GM21515 (cell line): ENCODE measurements around the gene RNF212B.
"Not testable (repeated sequence)": the region's sequence is repeated elsewhere in the genome, so short reads cannot be mapped to it uniquely, and the experiment has no call there.

Source experiments
- ATAC-seq: cut with Tn5 transposase; IDR thresholded peaks from one replicate; pipeline ENCODE4 v1.9.1; 2021; ENCODE audit not compliant: unreplicated experiment

The RNF212B gene

DNA sequence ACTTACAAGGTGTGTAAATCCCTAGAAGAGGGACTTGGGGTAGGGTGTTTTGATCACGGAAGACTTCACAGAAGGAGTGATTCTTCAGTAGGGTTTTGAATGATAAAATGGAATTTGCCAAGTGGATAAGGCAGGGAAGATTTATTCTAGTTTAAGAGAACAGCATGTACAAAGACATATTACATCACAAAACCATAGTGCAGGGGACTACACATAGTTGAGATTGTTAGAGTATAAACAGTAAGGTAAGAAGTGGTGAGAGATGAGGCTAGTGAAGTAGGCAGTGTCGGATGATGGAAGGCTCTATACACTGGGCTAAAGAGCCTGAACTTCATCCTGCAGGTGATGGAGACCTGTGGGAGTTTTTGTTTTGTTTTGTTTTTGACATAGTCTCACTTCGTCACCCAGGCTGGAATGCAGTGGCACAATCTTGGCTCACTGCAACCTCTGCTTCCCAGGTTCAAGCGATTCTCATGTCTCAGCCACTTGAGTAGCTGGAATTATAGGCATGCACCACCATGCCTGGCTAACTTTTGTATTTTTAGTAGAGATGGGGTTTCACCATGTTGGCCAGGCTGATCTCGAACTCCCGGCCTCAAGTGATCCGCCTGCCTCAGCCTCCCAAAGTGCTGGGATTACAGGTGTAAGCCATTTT lies 3.5 kb downstream of the RNF212B start:
- not testable (repeated sequence) for ATAC-seq

DNA sequence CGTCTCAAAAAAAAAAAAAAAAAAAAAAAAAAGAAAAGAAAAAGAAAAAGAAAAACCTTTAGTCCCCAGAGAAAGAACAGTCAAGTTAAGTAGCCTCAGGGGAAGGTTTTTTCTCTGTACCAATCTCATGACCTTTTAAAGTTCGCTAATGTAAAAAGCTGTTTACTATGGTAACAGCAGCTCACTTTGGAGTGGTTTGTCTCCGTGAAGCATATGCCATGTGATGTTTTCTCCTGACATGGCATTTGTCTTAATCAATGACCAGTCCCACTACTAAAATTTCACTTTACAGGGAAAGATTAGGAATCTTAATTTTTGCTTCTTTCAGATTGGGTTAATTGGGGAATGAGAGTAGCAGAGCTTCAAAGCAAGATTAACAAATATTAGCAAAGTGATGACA lies 4.3 kb downstream of the RNF212B start:
- no peak for ATAC-seq

DNA sequence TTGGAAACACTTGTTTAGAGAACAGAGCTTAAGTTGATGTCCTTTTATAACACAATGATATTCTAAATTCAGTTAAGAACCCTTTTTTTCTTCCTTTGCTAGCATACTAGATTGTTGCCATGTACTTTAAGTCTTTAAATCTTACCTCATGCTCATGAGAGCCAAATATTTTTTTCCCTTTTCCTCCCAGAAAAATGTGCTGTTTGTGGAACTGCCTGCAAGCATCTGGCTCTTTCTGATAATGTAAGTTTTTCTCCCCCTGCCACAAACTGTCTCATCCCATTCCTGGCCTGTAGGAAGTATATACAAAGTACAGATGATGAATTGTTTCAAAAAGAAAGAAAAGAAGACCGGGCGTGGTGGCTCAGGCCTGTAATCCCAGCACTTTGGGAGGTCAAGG lies 5.3 kb downstream of the RNF212B start:
- ATAC-seq = no peak

DNA sequence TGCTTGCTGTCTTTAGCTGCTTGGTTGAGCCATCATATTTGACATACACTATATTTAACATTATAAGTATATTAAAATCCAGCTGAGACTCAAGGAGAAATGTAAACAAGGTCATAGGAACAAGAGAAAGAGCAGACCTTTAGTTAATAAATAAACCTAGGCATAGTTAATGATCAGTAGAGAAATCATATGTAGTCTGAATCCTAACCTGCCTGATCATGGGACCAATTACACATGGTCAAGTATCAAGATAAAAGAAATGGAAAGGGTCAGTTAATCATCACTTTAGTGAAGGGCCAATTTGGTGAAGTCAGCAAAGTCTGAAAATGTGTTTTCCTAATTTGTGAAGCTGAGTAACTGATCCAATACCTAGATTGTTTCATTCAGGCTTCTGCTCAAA lies 7.5 kb downstream of the RNF212B start:
- no peak for ATAC-seq

DNA sequence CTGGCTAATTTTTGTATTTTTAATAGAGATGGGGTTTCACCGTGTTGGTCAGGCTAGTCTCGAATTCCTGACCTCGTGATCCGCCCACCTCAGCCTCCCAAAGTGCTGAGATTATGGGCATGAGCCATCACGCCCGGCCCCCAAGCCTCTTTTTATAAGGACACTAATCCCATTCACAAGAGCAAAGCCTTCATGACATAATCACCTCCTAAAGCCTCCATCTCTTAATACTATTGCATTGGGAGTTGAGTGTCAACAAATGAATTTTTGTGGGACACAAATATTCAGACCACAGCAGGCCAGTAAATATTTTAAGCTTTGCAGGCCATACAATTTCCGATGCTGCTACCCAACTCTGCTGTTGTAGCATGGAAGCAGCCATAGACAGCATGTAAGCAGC lies 10.9 kb downstream of the RNF212B start:
- ATAC-seq = no peak

DNA sequence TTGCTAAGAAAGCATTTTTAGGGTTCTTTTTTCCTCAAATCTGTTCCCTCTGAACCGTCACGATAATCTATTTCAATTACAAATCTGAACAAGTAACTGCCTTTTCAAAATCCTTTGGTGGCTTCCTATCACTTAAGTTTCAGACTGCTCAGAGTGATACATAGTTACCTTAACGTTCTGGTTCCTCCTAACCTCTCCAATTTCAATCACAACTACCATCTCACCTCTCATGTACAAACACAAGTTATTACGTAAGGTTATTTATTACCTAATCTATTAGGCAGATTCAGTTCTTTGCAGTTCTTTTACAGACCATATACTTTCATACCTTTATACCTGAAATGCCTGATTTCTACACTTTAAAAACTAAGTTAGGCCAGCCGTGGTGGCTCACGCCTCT lies 12.1 kb downstream of the RNF212B start:
- ATAC-seq = no peak

DNA sequence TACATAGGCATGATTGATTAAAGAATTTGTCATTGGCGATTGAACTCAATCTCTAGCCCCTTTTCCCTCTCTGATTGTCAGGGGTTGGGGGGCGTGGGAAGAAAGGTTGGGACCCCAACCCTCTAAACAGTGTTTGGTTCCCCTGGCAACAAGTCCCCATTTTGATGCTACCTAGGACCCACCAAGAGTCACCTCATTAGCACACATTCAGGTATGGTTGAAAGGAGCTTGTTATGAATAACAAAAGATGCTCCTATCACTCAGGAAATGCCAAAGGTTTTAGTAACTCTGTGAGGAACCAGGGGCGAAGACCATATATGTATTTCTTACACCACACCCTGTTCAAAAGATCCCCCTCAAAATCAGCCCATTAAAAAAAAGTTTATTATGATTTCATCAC lies 14.3 kb downstream of the RNF212B start:
- no peak for ATAC-seq

DNA sequence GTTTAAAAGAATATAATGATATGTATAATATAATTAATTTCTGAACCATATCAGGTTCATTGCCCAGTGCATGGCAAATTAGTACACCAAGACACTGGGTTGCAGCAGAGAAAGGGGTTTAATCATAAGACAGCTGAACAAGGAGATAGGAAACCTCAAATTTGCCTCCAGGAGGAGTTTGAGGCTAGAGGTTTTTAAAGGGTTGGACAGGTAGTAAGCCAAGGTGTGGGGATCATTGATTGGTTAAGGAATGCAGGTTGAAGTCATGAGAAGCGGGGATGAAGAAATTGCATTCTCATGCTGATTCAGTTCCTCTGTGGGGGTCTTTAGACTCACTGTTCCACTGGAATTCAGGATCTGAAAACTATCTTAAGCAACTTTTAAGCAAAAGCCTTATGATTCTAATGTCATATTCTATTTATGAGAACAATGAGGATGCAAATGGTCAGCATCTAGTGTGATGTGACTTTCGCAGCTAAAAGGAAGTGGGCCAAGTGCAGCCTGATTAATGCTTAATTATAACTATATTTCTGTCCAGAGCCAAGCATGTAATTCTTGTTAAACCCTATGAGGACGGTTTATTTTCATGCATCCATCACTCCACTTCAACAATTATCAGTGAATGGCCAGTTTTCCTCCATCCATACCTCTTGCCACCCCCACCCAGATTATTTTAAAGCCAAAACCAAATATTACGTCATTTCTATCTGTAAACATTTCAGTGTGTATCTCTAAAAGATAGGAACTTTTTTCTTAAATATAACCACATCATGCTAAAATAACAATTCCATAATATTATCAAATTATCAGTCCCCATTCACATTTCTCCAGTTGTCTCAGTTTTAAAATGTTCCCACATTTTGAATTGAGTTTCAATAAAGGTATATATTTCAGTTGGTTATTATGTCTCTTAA lies 14.9 kb downstream of the RNF212B start:
- ATAC-seq = no peak

DNA sequence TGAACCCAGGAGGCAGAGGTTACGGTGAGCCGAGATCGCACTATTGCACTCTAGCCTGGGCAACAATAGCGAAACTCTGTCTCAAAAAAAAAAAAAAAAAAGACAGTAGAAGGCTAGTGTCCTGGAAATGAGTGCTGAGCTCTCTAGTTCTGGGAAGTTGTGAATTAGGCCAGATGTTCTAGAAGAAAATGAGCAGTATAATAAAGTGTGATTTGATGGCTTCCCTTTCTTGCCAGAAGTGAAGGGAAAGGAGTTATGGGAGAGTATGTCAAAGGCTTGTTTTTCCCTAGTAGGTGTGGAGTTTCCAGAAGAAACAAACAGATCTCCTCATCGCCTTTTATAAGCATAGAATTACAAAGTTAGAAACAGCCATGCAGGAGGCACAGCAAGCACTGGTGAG lies 20.5 kb downstream of the RNF212B start:
- no peak for ATAC-seq

DNA sequence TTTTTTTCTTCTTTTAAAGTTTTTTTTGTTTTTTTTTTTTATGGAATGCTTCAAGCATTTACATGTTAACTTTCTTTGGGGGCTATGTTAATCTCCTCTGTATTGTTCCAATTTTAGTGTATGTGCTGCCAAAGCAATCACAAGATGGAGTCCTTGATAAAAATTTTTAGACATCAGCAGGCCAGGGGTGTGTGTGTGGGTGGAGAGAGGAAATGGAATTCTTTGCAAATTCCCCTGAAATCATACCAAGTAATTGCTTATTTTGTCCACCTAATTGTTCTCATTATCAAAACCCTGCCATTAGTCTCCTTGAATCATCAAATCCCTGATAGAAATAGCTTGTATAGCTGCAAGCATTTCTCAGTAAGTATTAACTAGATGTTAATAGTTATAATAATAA lies 21.7 kb downstream of the RNF212B start:
- no peak for ATAC-seq

DNA sequence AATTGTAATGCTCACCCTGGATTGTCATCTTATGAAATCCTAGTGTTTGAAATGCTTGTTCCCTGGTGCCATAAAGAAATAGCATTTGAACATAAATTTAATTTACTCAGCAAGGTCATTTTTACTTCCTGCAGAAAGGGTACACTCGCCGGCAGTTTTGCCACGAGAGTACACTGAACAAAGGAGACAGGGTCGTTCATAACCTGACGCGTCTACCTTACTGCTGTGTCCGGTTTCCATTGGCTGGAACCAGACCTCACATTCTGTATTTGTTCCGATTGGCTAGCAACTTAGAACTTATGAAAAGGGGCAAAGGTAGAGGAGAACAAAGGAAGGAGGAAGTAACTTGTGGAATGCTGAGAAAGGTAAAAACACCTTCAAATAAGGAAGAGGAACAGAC lies 23.1 kb downstream of the RNF212B start:
- not testable (repeated sequence) for ATAC-seq

DNA sequence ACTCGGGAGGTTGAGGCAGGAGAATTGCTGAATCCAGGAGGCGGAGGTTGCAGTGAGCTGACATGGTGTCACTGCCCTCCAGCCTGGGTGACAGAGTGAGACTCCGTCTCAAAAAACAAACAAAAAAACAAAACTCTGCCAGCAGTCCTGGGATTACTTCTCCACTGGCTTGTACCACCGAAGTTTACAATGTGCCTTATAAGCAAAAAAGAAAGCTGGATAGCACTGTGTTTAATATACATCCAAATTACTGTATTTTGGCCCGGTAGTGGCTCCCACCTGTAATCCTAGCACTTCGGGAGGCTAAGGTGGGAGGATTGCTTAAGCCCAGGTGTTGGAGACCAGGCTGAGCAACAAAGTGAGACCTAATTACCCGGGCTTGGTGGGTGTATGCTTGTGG lies 31.5 kb downstream of the RNF212B start:
- ATAC-seq = no peak

DNA sequence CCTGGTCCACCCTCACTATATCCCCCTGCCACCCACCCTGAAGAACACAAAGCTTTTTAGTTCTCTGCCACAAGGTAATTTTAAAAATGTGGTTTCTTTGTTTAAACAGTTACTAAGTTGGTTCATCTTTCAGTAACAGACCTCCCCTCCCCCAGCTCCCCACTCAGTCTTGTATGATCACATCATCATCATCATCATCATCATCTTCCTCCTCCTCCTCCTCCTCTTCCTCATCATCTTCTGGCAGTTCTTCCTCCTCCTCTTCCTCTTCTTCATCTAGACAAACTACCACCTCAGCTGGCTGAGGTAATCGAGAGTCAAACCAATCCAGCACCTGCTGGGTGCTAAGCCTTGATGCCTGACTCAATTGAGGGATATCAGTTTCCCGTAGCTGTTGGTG lies 37.7 kb downstream of the RNF212B start:
- no peak for ATAC-seq

DNA sequence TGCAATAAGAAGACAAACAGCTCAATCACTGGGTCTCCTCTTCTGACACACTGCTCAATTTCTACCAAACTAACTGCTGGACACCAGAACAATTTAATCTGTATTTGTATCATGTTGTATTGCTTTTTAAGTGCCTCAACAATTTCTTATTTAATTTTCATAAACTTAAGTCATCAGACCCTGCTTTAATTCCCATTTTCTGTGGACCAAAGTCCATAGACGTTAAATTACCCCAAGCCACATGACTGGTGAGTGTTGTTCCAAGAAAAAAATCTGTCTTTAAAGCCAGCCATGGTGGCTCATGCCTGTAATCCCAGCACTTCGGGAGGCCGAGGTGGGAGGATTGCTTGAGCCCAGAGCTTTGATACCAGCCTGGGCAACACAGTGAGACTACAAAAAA lies 39.5 kb downstream of the RNF212B start:
- ATAC-seq = no peak

DNA sequence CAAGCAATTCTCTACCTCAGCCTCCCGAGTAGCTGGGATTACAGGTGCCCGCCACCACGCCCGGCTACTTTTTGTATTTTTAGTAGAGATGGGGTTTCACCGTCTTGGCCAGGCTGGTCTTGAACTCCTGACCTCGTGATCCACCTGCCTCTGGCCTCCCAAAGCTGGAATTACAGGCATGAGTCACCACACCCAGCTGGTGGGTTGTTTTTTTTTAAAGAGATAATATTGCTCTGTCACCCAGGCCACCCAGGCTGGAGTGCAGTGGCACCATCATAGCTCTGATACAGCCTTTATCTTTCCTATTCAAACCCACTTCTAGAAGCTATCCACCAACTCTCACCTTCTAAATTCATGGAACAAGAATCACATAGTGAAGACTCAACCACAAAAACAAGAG lies 40.2 kb downstream of the RNF212B start:
- not testable (repeated sequence) for ATAC-seq

DNA sequence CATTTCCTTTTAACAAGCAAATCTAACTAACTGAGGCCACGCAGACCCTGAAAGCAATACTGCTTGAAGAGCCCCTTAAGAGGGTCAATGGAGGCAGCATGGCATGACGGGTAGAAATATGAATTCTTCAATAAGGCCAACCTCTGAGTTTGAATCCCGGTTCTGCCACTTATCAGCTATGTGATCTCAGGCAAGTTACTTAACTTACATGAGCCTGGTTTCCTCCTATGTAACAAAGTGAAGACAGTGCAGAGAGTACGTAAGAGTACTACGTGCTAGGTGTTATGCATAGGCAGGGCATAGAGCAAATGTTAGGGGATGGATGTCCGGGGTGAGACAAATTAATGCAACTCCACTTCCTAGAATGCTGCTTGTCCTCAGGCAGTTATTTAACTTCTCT lies 43.5 kb downstream of the RNF212B start:
- ATAC-seq = no peak

DNA sequence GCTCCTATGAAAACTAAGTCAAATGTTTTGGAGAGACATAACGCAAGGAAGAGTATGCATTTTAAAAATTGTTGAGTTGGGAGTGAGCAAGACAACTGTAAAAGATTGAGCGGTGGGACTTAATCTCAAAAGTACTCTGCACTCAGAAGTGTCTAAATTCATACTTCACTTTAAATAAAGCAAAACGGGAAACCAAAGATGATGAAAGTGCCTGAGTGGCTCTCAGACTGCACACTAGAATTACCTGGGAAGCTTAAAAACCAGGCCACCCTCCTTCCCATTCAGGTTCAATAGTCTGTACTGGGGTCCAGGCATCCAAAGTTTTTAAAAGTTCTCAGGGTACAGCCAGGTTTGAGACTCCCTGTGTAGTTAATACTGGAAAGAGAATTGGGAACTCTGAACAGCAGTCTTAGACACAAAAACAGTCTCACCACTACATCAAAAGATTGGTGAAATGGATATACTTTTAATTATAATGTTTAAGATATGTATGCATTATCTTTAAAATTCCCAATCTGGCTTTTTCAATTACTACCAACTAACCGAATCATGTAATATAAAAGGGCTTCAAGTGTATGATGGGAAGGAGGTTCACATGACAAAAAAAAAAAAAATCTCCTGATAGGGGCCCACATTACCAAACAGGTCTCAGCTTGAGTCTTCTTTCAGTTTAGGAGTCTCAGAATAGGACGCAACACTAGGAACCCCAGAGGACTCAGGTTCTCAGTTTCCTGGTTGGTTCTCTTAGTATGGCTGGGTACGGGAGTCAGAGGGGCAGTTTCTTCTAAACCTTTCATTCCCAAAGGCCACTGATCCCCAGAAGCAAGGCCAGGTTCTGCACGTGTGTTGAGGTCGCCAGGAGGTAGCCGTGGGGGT lies 47.2 kb downstream of the RNF212B start:
- ATAC-seq = no peak

DNA sequence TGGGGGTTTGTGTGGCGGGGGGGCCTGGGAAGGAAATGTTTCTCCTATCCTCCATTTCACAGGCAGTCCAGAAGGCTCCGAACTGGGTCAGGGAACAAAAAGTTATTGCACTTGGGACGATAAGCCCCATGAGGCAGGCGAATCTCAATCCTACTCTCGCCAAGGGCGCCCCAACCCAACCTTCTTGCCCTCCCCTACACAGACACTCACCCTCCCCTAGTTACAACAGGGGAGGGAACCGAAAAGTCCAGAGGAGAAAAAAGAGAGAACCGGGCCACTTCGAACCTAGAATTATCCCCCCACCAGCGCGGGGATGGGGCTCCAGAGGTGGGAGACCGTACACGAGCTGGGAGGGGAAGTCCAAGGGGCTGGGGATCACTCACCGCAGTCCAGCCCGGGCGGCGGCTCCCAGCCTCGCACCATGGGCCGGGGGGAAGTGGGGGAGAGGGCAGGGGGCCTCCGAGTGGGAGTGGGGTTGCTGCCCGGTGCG lies 47.8 kb downstream of the RNF212B start:
- peak; percentile 21 for ATAC-seq

DNA sequence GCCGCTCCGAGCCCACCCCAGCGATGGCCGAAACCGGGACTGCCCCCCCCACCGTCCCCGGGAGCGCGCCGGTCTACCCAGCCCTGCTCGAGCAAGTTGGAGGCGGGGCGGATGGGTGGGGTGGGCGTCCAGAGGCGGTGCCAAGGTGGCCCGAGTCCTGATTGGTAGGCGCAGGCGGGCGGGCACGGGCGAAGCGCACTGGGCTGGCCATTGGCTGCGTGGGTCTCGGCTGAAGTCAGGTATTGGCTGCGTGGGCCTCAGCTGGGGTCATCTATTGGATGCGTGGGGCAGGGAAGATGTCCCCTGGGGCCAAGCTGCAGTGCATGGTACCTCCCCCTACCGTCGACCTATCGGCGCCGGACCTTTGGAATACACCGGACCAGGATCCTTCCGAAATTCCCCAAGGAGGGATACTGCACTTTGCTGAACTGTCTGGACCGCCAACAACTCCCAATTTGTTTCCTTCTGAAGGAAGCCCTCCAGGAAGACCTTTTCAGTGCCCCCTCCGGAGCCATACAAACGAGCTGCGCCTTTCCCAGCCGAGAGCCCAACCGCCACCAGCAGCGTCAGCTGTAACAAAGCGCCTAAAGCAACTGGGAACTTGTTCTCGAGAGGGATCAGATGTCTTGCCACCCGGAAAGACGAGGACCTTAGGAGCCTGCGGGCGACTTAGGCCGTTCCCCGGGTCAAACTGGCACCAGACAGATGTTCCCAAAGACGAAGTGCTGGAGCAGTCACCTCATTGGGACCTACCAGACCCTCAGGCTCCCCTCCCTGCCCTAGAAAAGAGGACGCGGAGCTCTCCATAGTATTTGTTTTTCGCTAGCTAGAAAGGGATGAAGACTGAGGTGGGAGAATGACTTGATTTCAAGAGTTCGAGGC lies 48.5 kb downstream of the RNF212B start, which contains the start of gene HOMEZ:
Gene HOMEZ (minus strand): TSS at position 113 of the 882 bp plus-strand sequence. CDS start 180 bp downstream, outside the sequence.
- ATAC-seq = peak; percentile 95

DNA sequence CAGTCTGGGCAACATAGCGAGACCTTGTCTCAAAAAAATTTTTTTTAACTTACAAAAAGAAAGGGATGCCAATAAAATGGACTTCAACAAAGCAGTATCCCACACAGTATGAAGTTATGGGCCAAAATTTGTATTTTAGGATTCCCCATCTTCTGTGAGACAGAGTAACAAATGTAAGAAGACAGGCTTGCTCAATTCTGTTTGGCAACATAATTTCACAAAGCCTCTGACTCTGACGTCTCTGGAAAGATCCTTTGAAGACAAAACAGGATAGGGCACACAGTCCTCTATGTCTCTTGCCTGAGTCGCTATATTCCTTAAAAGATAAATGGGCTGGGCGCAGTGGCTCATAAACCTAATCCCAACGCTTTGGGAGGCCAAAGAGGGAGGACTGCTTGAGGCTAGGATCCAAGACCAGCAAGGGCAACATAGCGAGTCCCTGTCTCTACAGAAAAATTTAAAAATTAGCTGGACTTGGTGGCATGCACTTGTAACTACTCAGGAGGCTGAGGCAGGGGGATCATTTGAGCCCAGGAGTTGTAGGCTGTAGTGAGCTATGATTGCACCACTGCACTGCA lies 49.3 kb downstream of the RNF212B start:
- ATAC-seq = no peak
